Raji (cell line): ENCODE data around the gene NRG2.

Experiments
- POLR2A ChIP-seq: IDR thresholded peaks from 2 replicates; pipeline ENCODE4 v1.6.1; 2011; ENCODE audit warnings: low read depth, low read length, control low read depth; ENCODE audit not compliant: insufficient read depth

NRG2 gene

DNA sequence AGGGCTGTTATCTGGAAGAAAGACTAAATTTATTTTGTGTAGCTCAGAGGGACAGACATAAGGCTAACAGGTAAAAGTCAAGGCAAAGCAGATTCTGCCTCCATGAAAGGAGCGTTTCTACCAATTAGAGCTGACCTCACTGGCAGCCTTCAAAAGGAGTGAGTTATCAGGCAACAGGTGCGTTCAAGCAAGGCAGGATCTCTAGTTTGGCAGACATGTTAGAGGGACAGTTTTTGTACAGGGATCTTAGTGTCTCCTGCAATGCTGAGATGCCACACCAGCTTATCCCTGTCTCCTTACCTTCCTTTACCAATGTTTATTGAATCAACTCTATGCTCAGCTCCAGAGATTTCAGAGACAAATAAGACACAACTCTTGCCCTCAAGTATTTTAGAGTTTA lies 73.8 kb downstream of the NRG2 start:
- no peak for TF ChIP-seq POLR2A

DNA sequence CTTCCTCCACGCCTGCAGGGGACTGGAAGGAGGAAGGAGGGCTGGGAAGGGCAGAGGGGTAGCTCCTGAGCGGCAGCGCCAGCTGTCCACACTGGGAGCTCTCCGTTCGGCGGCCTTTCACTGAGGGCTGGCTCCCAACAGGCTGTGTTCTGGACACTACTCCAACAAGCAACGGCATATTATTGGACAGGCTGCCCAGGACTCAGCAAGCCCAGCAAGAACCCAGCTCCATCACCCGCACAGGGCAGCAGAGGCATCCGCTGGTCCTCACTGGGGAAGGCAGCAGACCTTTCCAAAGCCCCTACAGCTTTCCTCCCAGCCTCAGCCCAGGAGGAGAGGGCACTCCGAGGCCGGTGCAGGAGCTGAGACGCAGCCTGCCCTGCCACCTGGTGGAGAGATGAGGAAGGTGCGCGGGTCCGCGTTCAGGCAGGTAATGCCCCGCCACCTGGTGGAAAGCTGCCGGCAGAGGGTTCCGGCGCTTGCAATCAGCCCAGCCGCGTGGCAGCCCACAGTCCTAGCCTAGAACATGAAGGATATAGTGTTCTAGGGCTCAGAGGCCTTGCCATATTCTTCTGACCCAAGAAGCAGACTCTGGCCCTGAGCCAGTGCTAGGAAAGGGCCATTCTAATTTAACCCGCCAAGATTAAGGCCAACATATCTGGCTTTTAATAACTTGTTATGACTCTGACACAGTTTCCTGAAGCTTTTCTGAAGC lies 74.4 kb downstream of the NRG2 start:
- no peak for TF ChIP-seq POLR2A

DNA sequence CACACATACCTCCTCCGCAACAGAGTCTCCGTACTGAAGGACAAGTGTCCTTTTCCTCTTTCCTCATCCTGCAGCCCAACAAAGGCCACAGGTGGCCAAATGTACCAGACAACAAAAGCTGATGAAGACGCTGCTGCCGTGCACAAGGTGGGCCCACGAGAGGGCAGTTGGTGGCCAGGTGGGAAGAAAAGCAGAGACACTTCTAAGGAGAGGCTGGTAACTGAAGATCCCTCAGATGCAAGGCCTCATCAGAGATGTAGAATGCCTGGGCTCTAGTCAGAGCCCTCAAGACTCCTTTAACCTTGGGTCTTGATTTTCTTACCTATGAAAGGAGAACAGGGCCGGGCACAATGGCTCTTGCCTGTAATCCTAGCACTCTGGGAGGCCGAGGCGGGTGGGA lies 75.7 kb downstream of the NRG2 start:
- TF ChIP-seq POLR2A = no peak

DNA sequence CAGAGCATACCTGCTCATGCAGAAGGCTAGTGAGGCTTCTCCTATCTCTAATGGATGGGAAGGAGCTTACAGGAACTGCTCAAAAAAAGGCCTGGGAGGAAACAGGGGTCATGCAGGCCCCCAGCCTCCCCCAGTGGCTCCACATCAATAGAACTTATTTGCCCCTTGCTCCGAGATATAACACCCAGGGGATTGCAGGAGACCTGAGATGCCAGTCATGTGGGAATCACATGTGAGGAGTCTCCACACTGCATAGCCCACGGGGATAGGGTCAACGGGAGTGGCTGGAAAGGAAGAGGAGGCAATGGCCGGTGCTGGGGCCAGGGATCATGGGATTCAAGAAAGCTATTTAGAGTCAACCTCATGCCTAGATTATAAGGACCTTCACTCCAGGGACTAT lies 76.2 kb downstream of the NRG2 start:
- no peak for TF ChIP-seq POLR2A

GRCh38 chr5:139964994-139965565 lies 78.0 kb downstream of the NRG2 start:
- TF ChIP-seq POLR2A = no peak

DNA sequence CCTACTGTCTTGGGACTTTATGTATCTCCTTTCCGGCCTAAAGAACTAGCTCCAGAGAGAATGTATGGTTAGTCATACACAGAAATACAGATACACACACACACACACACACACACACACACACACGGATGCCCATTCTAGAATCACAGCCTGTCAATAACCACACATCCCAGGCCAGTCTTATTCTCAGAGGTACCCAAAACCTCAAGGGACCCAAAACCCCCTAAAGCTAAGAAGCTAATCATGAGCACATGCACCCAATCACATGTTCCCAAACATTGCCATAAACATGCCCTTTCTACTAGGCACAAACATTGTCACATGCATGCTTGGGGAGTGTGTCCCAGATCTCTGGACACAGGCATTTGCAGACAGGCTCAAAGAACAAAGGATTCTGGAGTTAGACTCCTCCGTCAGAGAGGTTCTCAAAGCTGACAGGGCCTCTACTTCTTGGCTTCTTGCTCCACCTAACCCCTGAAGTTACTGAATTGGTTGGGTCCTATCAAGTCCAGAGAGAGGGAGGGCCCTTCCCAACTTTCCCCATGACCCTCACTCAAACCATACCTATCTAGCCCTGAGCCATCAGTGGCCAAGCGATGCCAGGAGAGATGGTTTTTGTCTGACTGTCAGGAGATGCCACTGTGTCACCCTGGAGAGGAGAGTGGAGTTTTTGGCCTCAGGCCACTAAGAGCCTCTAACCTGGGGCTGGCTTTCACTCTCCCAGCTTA lies 78.7 kb downstream of the NRG2 start:
- no peak for TF ChIP-seq POLR2A

- no peak for TF ChIP-seq POLR2A
Observed at GRCh38 chr5:139962445-139962844, 80.7 kb downstream of the NRG2 start.

DNA sequence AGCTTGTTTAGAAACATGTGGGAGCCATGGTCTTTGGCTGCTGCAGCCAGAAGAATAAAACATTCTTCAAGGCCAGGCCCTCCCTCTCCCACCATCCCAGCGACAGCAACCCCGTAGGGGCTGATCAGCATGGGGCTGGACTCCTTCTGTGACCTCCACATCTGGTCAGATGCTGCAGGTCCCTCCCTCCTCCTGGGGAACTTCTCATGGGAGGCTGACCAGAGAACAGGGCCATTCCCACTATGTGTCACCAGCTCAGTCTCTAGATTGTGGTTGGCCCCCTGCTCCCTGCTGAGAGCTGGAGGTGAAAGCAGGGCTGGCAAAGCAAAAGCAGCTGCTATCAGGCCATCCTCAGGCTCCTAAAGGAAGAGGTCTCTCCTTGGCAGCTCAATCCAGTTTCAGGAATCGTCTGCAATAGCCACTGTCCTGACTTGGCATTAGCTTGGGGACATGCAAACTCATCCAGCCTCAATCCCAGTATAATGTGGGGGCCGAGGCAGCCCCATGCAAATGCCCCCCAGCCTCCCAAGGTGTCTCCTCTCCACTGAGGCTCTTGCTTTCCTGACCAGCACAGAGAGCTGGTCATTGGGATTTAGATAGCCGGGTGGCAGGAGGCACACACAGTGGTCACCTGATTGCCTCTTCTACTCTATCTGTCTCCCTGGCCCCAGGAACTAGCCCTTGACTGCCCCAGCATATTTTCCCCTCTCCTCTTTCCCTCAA lies 81.5 kb downstream of the NRG2 start:
- TF ChIP-seq POLR2A = no peak

GRCh38 chr5:139960723-139961383 lies 82.2 kb downstream of the NRG2 start:
- no peak for TF ChIP-seq POLR2A

- no peak for TF ChIP-seq POLR2A
Observed at GRCh38 chr5:139958432-139959148, 84.5 kb downstream of the NRG2 start.

- no peak for TF ChIP-seq POLR2A
Observed at GRCh38 chr5:139956342-139956741, 86.8 kb downstream of the NRG2 start.

DNA sequence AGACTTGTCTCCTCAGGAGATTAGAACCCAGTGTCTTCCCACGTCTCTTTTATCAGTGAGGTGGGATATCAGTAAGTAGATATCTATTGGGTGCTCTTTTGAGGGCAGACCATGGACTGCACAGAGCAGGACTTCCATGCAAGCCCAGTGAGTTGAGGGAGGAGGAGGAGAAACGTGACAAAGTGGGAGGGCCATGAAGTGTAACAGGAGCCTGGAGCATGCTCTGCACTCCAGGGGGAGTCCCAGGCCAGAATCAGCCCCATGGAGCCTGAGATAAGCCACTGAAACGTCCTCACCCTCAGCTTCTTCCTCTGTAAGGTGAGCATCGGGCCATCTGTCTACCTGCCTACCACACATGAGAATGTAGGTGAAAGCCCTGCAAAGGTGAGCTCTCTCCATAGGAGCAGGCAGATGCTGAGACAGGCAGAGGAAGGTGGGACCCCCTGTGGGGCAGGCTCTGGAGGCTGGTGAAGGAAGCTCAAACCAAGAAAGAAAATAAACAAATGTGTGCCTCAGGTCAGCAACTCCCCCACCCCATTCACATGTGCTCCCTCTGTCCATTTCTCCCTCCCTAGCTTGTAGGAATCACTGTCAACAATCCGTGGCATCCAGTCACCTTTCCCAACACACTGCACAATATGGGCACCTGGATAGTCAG lies 87.4 kb downstream of the NRG2 start:
- no peak for TF ChIP-seq POLR2A

DNA sequence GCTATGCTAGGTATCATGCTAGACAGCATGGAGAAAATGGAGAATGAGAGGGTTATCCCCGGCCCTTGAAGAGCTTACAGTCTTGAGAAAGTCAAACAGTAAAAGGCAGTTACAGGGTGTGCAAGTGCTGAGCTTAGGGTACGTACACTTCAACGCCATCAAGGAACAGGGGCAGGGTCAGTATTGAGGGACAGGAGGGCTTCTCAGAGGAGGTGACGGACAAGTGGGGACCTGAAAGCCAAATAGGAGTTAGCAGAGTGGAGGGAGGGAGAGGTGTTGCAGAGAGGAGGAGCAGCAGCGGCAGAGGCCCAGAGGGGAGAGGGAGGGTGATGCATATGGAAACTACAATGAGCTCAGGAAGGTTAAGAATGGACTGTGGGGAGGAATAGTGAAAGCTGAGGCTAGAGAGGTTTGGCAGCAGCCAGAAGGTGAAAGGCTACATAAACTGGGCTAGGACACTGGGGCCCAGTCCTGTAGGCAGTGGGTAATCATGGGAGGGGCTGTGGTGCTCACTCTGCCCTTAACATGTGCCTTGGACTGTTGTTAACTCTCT lies 88.0 kb downstream of the NRG2 start:
- no peak for TF ChIP-seq POLR2A

DNA sequence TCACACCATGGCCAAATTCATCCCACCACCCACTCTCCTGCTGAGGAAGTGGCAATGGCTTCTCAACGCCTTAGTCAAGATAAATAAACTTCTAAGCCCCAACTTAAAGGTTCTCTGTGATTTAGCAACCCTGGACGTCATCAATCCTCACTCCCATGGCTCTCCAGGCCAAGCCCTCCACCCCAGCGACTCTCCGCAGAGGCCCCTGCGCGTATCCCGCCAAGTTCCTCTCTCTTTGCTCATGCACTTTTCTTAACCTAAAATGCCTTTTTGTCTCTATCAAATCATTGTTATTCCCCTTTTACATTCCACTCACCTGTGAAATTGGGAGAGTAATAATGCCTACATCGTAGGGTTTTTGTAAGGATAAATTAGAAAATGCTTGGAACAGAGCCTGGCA lies 88.6 kb downstream of the NRG2 start:
- TF ChIP-seq POLR2A = no peak
